Measurements from ENCODE around the gene SLC6A1.

The SLC6A1 gene

GRCh38 chr3:10950476-10951294, 41.9 kb upstream of the SLC6A1 start:
- no peak overlapping the region for H3K27ac ChIP-seq
- TF ChIP-seq CTCF (conservative IDR thresholded peaks at IDR 0.05), result peak; percentile 91

GRCh38 chr3:10951295-10951926, 41.1 kb upstream of the SLC6A1 start:
- TF ChIP-seq CTCF (conservative IDR thresholded peaks at IDR 0.05), result no peak
- no peak overlapping the region for H3K27ac ChIP-seq

- H3K27ac ChIP-seq, result no peak overlapping the region
- TF ChIP-seq CTCF (conservative IDR thresholded peaks at IDR 0.05), result no peak
Measured at GRCh38 chr3:10952525-10952924, 40.0 kb upstream of the SLC6A1 start.

- TF ChIP-seq CTCF (conservative IDR thresholded peaks at IDR 0.05), result no peak
- H3K27ac ChIP-seq, result no peak overlapping the region
Measured at GRCh38 chr3:10954740-10955139, 37.8 kb upstream of the SLC6A1 start.

GRCh38 chr3:10955711-10956453, 36.7 kb upstream of the SLC6A1 start:
- H3K27ac ChIP-seq, result no peak overlapping the region
- TF ChIP-seq CTCF (conservative IDR thresholded peaks at IDR 0.05), result no peak

GRCh38 chr3:10956531-10956930, 36.0 kb upstream of the SLC6A1 start:
- no peak overlapping the region for H3K27ac ChIP-seq
- no peak for TF ChIP-seq CTCF (conservative IDR thresholded peaks at IDR 0.05)

- no peak overlapping the region for H3K27ac ChIP-seq
- TF ChIP-seq CTCF (conservative IDR thresholded peaks at IDR 0.05), result no peak
Measured at GRCh38 chr3:10956986-10957385, 35.6 kb upstream of the SLC6A1 start.

All from VCaP (cell line).